K562 (cell line): ENCODE results near the gene PACS1. TPM values are rescaled to one million over a fixed set of nuclear protein-coding genes. Genes with fewer than 3 reads are reported as not detected.
A peak's percentile ranks its signal among the peaks of the same experiment; 100 is the strongest.

Source experiments
- ARID3B ChIP-seq: fragments of 250-450 bp; sonication (Bioruptor Pico); IDR thresholded peaks from 2 replicates; pipeline ENCODE4 v1.4.0; 2020; ENCODE audit warnings: borderline replicate concordance
- ATF3 ChIP-seq, 2 experiments: fragments of 450-650 bp in 1 of 2; sonication (generic) in 1 of 2; formaldehyde crosslinking in 1 of 2; IDR thresholded peaks in 1 of 2; conservative IDR thresholded peaks in 1 of 2; 2 replicates each; pipeline versions ENCODE4 v1.6.1 to v1.8.1; 2016 to 2023; ENCODE audit warnings: mild to moderate bottlenecking in 2 of 2, moderate library complexity in 2 of 2, inconsistent platforms in 1 of 2, missing genetic modification reagents in 1 of 2
- E2F4 ChIP-seq: sonication (generic); formaldehyde crosslinking; IDR thresholded peaks from 2 replicates; pipeline ENCODE4 v1.8.0; 2022; ENCODE audit warnings: mild to moderate bottlenecking, low read depth, missing genetic modification reagents
- ELF1 ChIP-seq: fragments of 200-800 bp; sonication (Bioruptor generic); IDR thresholded peaks from 2 replicates; pipeline ENCODE4 v1.6.1; 2016; ENCODE audit warnings: missing genetic modification characterization, missing compliant biosample characterization
- HDGF ChIP-seq: fragments of 450-650 bp; IDR thresholded peaks from 2 replicates; pipeline ENCODE4 v1.6.1; 2016
- MAX ChIP-seq: sonication (generic); formaldehyde crosslinking; IDR thresholded peaks from 2 replicates; pipeline ENCODE4 v1.9.0; 2022; ENCODE audit warnings: mild to moderate bottlenecking, missing genetic modification reagents
- MITF ChIP-seq: IDR thresholded peaks from 2 replicates; pipeline ENCODE4 v1.6.1; 2014; ENCODE audit warnings: antibody characterized with exemption
- NEUROD1 ChIP-seq: fragments of 150-350 bp; IDR thresholded peaks from 2 replicates; pipeline ENCODE4 v1.6.1; 2014; ENCODE audit warnings: borderline replicate concordance, low read length, low read depth; ENCODE audit not compliant: partially characterized antibody
- NR2C2 ChIP-seq, 2 experiments: fragments of 200-800 bp in 1 of 2; sonication (Bioruptor generic) in 1 of 2; sonication (generic) in 1 of 2; formaldehyde crosslinking in 1 of 2; IDR thresholded peaks; 2 replicates each; pipeline versions ENCODE4 v1.6.1 to v1.8.0; 2016 to 2022; ENCODE audit warnings: mild to moderate bottlenecking in 1 of 2, missing compliant biosample characterization in 1 of 2, missing genetic modification characterization in 1 of 2, missing genetic modification reagents in 1 of 2
- PURB ChIP-seq: sonication (generic); formaldehyde crosslinking; IDR thresholded peaks from 2 replicates; pipeline ENCODE4 v1.9.0; 2021; ENCODE audit warnings: low read depth, mild to moderate bottlenecking, missing genetic modification reagents
- RAD51 ChIP-seq: fragments of 450-650 bp; IDR thresholded peaks from 2 replicates; pipeline ENCODE4 v1.7.1; 2016; ENCODE audit warnings: low read depth, mild to moderate bottlenecking, borderline replicate concordance
- RB1 ChIP-seq: fragments of 450-650 bp; IDR thresholded peaks from 2 replicates; pipeline ENCODE4 v1.6.1; 2017; ENCODE audit warnings: low read depth, mild to moderate bottlenecking
- RBM14 ChIP-seq: fragments of 200-400 bp; formaldehyde crosslinking; IDR thresholded peaks from 2 replicates; pipeline ENCODE4 v1.6.1; 2018; ENCODE audit warnings: low read depth, mild to moderate bottlenecking, low read length, moderate library complexity, borderline replicate concordance; ENCODE audit not compliant: insufficient read depth
- TCF7L2 ChIP-seq: fragments of 150-350 bp; IDR thresholded peaks from 2 replicates; pipeline ENCODE4 v1.6.1; 2016; ENCODE audit warnings: low read depth, mild to moderate bottlenecking, low read length, moderate library complexity
- YY1 ChIP-seq, 3 experiments: IDR thresholded peaks; 2 replicates each; pipeline ENCODE4 v1.6.1; 2011; ENCODE audit warnings: low read length in 2 of 3, mild to moderate bottlenecking in 2 of 3, moderate library complexity in 2 of 3, borderline replicate concordance in 1 of 3, control low read depth in 1 of 3, low read depth in 1 of 3; ENCODE audit not compliant: insufficient read depth in 3 of 3, insufficient replicate concordance in 2 of 3, control insufficient read depth in 1 of 3, insufficient read length in 1 of 3; ENCODE audit errors: extremely low read depth in 1 of 3
- ZC3H11A ChIP-seq: IDR thresholded peaks from 2 replicates; pipeline ENCODE4 v1.6.1; 2012; ENCODE audit warnings: low read depth, low read length, improper control_type of control experiment
- ZNF274 ChIP-seq: IDR thresholded peaks from 2 replicates; pipeline ENCODE4 v1.6.1; 2011; ENCODE audit warnings: low read depth, mild to moderate bottlenecking, low read length, moderate library complexity, borderline replicate concordance
- polyA plus RNA-seq, 8 experiments: library from polyadenylated mRNA; depleted of rRNA in 4 of 8; stranded (reverse) in 5 of 8; unstranded in 3 of 8; fragments of >200 nt; fragmentation: Nextera tagmentation in 2 of 8; fragmentation: Illumina TruSeq in 1 of 8; extraction: Ambion mirVana in 2 of 8; extraction: Trizol in 1 of 8; gene quantifications; 2 replicates each; pipeline versions ENCODE4 v1.2.1 to v1.2.3, GENCODE V29; 2011 to 2014; ENCODE audit warnings: inconsistent platforms in 1 of 8, missing spikeins in 1 of 8
- total RNA-seq, 7 experiments: library from RNA; depleted of rRNA in 6 of 7; stranded (reverse); fragments of >200 nt in 6 of 7; fragmentation: Illumina TruSeq in 2 of 7; extraction: Trizol in 2 of 7; gene quantifications; 2 replicates each; pipeline versions ENCODE4 v1.2.1 to v1.2.3, GENCODE V29; 2011 to 2021; ENCODE audit warnings: low replicate concordance in 1 of 7

Gene PACS1
- total and polyA plus RNA-seq, 9 of the 15 experiments (the other 6 are each of a cell fraction or from before 2014, with no cell fraction given), result 0.34 to 28.1 (median 8.5) TPM

GRCh38 chr11:66222358-66223149 is 152.5 kb downstream of the PACS1 start (continued):
- no peak for TF ChIP-seq RBM14
- TF ChIP-seq ZC3H11A, result 0 out of 2 replicates have a peak, but pooled peaks have one; percentile 52
- TF ChIP-seq ATF3 (IDR thresholded peaks at IDR 0.05), result peak; percentile 61
- no peak; the same call in 1 of the 2 replicates for TF ChIP-seq ATF3 (CRISPR knock-in tag; conservative IDR thresholded peaks at IDR 0.05)
- no peak for TF ChIP-seq E2F4 (CRISPR knock-in tag)
- TF ChIP-seq PURB, result no peak
- TF ChIP-seq TCF7L2, result 0 out of 2 replicates have a peak, but pooled peaks have one; percentile 28
- 0 out of 2 replicates have a peak, but pooled peaks have one; percentile 22 for TF ChIP-seq NR2C2 (CRISPR knock-in tag; IDR thresholded peaks at IDR 0.05)
- TF ChIP-seq NR2C2 (tag; IDR thresholded peaks at IDR 0.05), result no peak
- TF ChIP-seq RB1, result peak; percentile 83
- TF ChIP-seq ARID3B, result no peak
- TF ChIP-seq ELF1 (tag), result peak; percentile 77
- TF ChIP-seq NEUROD1, result peak; percentile 73
- TF ChIP-seq YY1 (IDR thresholded peaks at IDR 0.05; ENCODE audit: borderline replicate concordance in 1 of 3, control insufficient read depth in 1 of 3, extremely low read depth in 1 of 3, insufficient read depth in 3 of 3, insufficient read length in 1 of 3, insufficient replicate concordance in 2 of 3, low read depth in 1 of 3, low read length in 2 of 3), result peak in 1 of 3 experiments; percentile 21
- 0 out of 2 replicates have a peak, but pooled peaks have one; percentile 20 for TF ChIP-seq HDGF
- no peak for TF ChIP-seq ZNF274
- TF ChIP-seq MITF, result peak; percentile 71
- peak; percentile 44; the same call in 1 of the 2 replicates for TF ChIP-seq MAX
- TF ChIP-seq RAD51, result peak; percentile 85
